ENCODE data around the gene CD3E. TPM values are rescaled to one million over a fixed set of nuclear protein-coding genes. Genes with fewer than 3 reads are reported as not detected.

The CD3E gene
- total and polyA plus RNA-seq, 2 of the 13 experiments (the other 11 are each of a cell fraction or from before 2014, with no cell fraction given), result not detected

DNA sequence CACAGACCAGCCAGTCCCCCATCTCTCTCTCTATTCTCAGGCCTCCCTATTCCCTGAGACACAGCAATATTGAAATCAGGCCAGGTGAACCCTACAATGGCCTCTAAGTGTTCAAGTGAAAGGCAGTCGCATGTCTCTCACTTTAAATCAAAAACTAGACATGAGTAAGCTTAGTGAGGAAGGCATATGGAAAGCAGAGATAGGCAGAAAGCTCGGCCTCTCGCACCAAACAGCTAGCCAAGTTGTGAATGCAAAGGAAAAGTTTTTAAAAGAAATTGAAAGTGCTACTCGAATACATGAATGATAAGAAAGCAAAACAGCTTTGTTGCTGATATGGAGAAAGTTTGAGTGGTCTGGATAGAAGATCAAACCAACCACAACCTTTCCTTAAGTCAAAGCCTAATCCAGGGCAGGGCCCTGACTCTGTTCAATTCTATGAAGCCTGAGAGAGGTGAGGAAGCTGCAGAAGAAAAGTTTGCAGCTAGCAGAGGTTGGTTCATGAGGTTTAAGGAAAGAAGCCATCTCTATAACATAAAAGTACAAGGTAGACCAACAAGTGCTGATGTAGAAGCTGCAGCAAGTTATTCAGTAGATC lies 20.7 kb upstream of the CD3E start:
- H4K20me1 ChIP-seq (ENCODE audit: insufficient read depth, low read length), result no peaks in the 10 kb centered on the region
- FAIRE-seq, result no peak
- BruUV-seq (replicated peaks), result no TSS peak
- intact Hi-C loops (cut with micrococcal nuclease; ENCODE audit: unreplicated experiment), result no loop called here
- in situ Hi-C loops (cut with HindIII; ENCODE audit: extremely low pct_ligation_motif_present, low pct_unique_long_range_greater_than_20kb), result no loop called here
- TF ChIP-seq ZMYM4 (CRISPR knock-in tag; IDR thresholded peaks at IDR 0.05), result no peak
- TF ChIP-seq, protein P1, sequence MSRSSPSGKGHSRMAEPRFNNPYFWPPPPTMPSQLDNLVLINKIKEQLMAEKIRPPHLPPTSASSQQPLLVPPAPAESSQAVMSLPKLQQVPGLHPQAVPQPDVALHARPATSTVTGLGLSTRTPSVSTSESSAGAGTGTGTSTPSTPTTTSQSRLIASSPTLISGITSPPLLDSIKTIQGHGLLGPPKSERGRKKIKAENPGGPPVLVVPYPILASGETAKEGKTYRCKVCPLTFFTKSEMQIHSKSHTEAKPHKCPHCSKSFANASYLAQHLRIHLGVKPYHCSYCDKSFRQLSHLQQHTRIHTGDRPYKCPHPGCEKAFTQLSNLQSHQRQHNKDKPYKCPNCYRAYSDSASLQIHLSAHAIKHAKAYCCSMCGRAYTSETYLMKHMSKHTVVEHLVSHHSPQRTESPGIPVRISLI (CRISPR knock-in tag; IDR thresholded peaks at IDR 0.05; ENCODE audit: borderline replicate concordance), result no peak
- TF ChIP-seq, protein P2, sequence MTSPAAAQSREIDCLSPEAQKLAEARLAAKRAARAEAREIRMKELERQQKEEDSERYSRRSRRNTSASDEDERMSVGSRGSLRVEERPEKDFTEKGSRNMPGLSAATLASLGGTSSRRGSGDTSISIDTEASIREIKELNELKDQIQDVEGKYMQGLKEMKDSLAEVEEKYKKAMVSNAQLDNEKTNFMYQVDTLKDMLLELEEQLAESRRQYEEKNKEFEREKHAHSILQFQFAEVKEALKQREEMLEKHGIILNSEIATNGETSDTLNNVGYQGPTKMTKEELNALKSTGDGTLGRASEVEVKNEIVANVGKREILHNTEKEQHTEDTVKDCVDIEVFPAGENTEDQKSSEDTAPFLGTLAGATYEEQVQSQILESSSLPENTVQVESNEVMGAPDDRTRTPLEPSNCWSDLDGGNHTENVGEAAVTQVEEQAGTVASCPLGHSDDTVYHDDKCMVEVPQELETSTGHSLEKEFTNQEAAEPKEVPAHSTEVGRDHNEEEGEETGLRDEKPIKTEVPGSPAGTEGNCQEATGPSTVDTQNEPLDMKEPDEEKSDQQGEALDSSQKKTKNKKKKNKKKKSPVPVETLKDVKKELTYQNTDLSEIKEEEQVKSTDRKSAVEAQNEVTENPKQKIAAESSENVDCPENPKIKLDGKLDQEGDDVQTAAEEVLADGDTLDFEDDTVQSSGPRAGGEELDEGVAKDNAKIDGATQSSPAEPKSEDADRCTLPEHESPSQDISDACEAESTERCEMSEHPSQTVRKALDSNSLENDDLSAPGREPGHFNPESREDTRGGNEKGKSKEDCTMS (CRISPR knock-in tag; conservative IDR thresholded peaks at IDR 0.05), result no peak
- no peak for TF ChIP-seq ZNF382 (CRISPR knock-in tag; IDR thresholded peaks at IDR 0.05; ENCODE audit: borderline replicate concordance)
- TF ChIP-seq, protein P3, sequence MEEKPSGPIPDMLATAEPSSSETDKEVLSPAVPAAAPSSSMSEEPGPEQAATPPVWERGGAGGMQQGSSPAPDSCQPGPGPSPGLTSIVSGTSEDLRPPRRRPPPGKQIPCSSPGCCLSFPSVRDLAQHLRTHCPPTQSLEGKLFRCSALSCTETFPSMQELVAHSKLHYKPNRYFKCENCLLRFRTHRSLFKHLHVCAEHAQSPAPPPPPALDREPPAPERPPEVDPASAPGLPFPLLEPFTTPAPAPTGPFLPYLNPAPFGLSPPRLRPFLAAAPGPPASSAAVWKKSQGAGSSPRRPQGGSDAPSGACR (CRISPR knock-in tag; IDR thresholded peaks at IDR 0.05), result no peak
- no peak for TF ChIP-seq ZSCAN9 (CRISPR knock-in tag; IDR thresholded peaks at IDR 0.05; ENCODE audit: borderline replicate concordance)
- TF ChIP-seq, protein P4, sequence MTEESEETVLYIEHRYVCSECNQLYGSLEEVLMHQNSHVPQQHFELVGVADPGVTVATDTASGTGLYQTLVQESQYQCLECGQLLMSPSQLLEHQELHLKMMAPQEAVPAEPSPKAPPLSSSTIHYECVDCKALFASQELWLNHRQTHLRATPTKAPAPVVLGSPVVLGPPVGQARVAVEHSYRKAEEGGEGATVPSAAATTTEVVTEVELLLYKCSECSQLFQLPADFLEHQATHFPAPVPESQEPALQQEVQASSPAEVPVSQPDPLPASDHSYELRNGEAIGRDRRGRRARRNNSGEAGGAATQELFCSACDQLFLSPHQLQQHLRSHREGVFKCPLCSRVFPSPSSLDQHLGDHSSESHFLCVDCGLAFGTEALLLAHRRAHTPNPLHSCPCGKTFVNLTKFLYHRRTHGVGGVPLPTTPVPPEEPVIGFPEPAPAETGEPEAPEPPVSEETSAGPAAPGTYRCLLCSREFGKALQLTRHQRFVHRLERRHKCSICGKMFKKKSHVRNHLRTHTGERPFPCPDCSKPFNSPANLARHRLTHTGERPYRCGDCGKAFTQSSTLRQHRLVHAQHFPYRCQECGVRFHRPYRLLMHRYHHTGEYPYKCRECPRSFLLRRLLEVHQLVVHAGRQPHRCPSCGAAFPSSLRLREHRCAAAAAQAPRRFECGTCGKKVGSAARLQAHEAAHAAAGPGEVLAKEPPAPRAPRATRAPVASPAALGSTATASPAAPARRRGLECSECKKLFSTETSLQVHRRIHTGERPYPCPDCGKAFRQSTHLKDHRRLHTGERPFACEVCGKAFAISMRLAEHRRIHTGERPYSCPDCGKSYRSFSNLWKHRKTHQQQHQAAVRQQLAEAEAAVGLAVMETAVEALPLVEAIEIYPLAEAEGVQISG (CRISPR knock-in tag; IDR thresholded peaks at IDR 0.05), result no peak
- TF ChIP-seq, protein P5, sequence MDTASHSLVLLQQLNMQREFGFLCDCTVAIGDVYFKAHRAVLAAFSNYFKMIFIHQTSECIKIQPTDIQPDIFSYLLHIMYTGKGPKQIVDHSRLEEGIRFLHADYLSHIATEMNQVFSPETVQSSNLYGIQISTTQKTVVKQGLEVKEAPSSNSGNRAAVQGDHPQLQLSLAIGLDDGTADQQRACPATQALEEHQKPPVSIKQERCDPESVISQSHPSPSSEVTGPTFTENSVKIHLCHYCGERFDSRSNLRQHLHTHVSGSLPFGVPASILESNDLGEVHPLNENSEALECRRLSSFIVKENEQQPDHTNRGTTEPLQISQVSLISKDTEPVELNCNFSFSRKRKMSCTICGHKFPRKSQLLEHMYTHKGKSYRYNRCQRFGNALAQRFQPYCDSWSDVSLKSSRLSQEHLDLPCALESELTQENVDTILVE (CRISPR knock-in tag; IDR thresholded peaks at IDR 0.05), result no peak
- TF ChIP-seq, protein P6, sequence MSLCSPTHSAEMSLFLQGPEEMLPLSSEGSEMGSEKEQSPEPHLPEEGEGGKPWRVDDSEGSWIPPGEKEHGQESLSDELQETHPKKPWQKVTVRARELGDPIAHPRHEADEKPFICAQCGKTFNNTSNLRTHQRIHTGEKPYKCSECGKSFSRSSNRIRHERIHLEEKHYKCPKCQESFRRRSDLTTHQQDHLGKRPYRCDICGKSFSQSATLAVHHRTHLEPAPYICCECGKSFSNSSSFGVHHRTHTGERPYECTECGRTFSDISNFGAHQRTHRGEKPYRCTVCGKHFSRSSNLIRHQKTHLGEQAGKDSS (CRISPR knock-in tag; IDR thresholded peaks at IDR 0.05; ENCODE audit: borderline replicate concordance, low read depth), result no peak
- TF ChIP-seq ZNF790 (CRISPR knock-in tag; IDR thresholded peaks at IDR 0.05; ENCODE audit: borderline replicate concordance), result no peak
- TF ChIP-seq PLRG1 (conservative IDR thresholded peaks at IDR 0.05), result no peak
- no peak for TF ChIP-seq ZNF207 (IDR thresholded peaks at IDR 0.05; ENCODE audit: borderline replicate concordance)
- no peak for TF ChIP-seq ZNF292 (CRISPR knock-in tag; IDR thresholded peaks at IDR 0.05; ENCODE audit: borderline replicate concordance, low read depth)
- WGBS (ENCODE audit: low lambda C conversion rate), result 42% methylated on average over 4 of the region's 4 CpGs
- no peaks in the 10 kb centered on the region for H3K4me1 ChIP-seq (ENCODE audit: insufficient read depth, low read length)
- H2AFZ ChIP-seq (ENCODE audit: low read length), result no peak overlapping the region
- no peaks in the 10 kb centered on the region for H3K27me3 ChIP-seq (ENCODE audit: control insufficient read depth in 1 of 2, insufficient read depth in 2 of 2, low read length in 2 of 2)
- H3K4me2 ChIP-seq (ENCODE audit: low read depth, low read length), result no peak overlapping the region
- CTCF ChIA-PET (ENCODE audit: low intra/inter-chr PET ratio, low total read pairs), result no interaction called here
- H3K79me2 ChIP-seq (ENCODE audit: insufficient read depth, low read length), result no peaks in the 10 kb centered on the region
- no peak for DNase-seq (ENCODE audit: low spot score)
- H3K36me3 ChIP-seq (replicated peaks in 1 of 2; ENCODE audit: control insufficient read depth in 1 of 2, insufficient read depth in 2 of 2, low read length in 2 of 2), result no peaks in the 10 kb centered on the region
- POLR2A ChIA-PET, result no interaction called here
- H3K4me3 ChIP-seq (replicated peaks in 1 of 3; ENCODE audit: insufficient read depth in 1 of 3, low read depth in 2 of 3, low read length in 3 of 3), result no peak overlapping the region
- no peak for ATAC-seq
- no peaks in the 10 kb centered on the region for H3K9me3 ChIP-seq (ENCODE audit: low read length)
- H3K27ac ChIP-seq (ENCODE audit: extremely low read length, insufficient read depth, low read length), result no peak overlapping the region
- no peak overlapping the region for H3K9ac ChIP-seq (ENCODE audit: insufficient read depth, low read depth, low read length)
